GM18526 (cell line): ENCODE data around the gene PEX11A.

Experiments used
- POLR2A ChIP-seq: IDR thresholded peaks from 3 replicates; pipeline ENCODE4 v1.6.1; 2011; ENCODE audit not compliant: insufficient read length; ENCODE audit errors: extremely low read depth

PEX11A gene

GRCh38 chr15:89690276-89691218 lies at the start of gene PEX11A, which contains the start of gene WDR93:
TSS of gene PEX11A (minus strand) at chr15:89690754. CDS start at chr15:89690632, 122 bp downstream.
TSS of gene WDR93 (plus strand) at chr15:89690811. CDS start at chr15:89701747, 10,936 bp downstream.
- no peak for TF ChIP-seq POLR2A

- no peak for TF ChIP-seq POLR2A
These were observed 49.6 kb upstream of the PEX11A start for GRCh38 chr15:89740137-89740536.

- no peak for TF ChIP-seq POLR2A
These were observed 45.2 kb upstream of the PEX11A start for GRCh38 chr15:89735773-89736172.

- TF ChIP-seq POLR2A: no peak
These were observed 42.1 kb upstream of the PEX11A start for GRCh38 chr15:89732451-89733172.

GRCh38 chr15:89731275-89731674 lies 40.7 kb upstream of the PEX11A start:
- no peak for TF ChIP-seq POLR2A

- no peak for TF ChIP-seq POLR2A
These were observed 37.7 kb upstream of the PEX11A start for GRCh38 chr15:89728254-89728653.

GRCh38 chr15:89725064-89725463 lies 34.5 kb upstream of the PEX11A start:
- TF ChIP-seq POLR2A: no peak

- no peak for TF ChIP-seq POLR2A
These were observed 34.1 kb upstream of the PEX11A start for GRCh38 chr15:89724621-89725020.

GRCh38 chr15:89723031-89723430 lies 32.5 kb upstream of the PEX11A start:
- TF ChIP-seq POLR2A: no peak

- no peak for TF ChIP-seq POLR2A
These were observed 24.2 kb upstream of the PEX11A start for GRCh38 chr15:89714775-89715174.

- no peak for TF ChIP-seq POLR2A
These were observed 17.0 kb upstream of the PEX11A start for GRCh38 chr15:89707577-89707976.

- TF ChIP-seq POLR2A: no peak
These were observed 13.9 kb upstream of the PEX11A start for GRCh38 chr15:89704411-89704810.

GRCh38 chr15:89695198-89695597 lies 4.6 kb upstream of the PEX11A start:
- no peak for TF ChIP-seq POLR2A

- TF ChIP-seq POLR2A: no peak
These were observed 3.1 kb upstream of the PEX11A start for GRCh38 chr15:89693696-89694095.

GRCh38 chr15:89693091-89693490 lies 2.5 kb upstream of the PEX11A start:
- no peak for TF ChIP-seq POLR2A

GRCh38 chr15:89686522-89686921 lies 4.0 kb downstream of the PEX11A start:
- TF ChIP-seq POLR2A: no peak
